GM20431 (cell line): ENCODE results near the gene OR6J1.
"Not testable (repeated sequence)": the region's sequence is repeated elsewhere in the genome, so short reads cannot be mapped to it uniquely, and the experiment has no call there.

Experiments used
- in situ Hi-C: fragments of 300-500 bp; cut with MseI, MboI; formaldehyde crosslinking; loops from one replicate; pipeline ENCODE4 v1.15.0; 2020; ENCODE audit warnings: low sequenced_read_pairs; ENCODE audit not compliant: unreplicated experiment

Gene OR6J1

GRCh38 chr14:22653012-22653621, 9.0 kb upstream of the OR6J1 start:
- in situ Hi-C loops: loop anchor here (10.0 to 25.0 kb wide), 2 partner anchors 78 to 209 kb away; partner anchors contain the start of gene LRP10

GRCh38 chr14:22651586-22651985, 7.4 kb upstream of the OR6J1 start:
- in situ Hi-C loops: loop anchor here (10.0 to 25.0 kb wide), 2 partner anchors 77 to 211 kb away; partner anchors contain the start of gene LRP10

- in situ Hi-C loops: loop anchor here (10.0 to 25.0 kb wide), 2 partner anchors 76 to 211 kb away; partner anchors contain the start of gene LRP10
These were observed 6.9 kb upstream of the OR6J1 start for GRCh38 chr14:22650960-22651521.

- in situ Hi-C loops: loop anchor here (10.0 to 25.0 kb wide), 2 partner anchors 75 to 212 kb away; partner anchors contain the start of gene LRP10
These were observed 6.0 kb upstream of the OR6J1 start for GRCh38 chr14:22650046-22650739.

- in situ Hi-C loops: no loop called here
These were observed 4.4 kb upstream of the OR6J1 start for GRCh38 chr14:22648506-22648905.

- in situ Hi-C loops: no loop called here
These were observed 2.6 kb upstream of the OR6J1 start for GRCh38 chr14:22646570-22647254.

- in situ Hi-C loops: no loop called here
These were observed 2.3 kb downstream of the OR6J1 start for GRCh38 chr14:22641846-22642245.

GRCh38 chr14:22640192-22640591, 4.0 kb downstream of the OR6J1 start:
- in situ Hi-C loops: no loop called here

GRCh38 chr14:22635980-22636379, 8.2 kb downstream of the OR6J1 start:
- in situ Hi-C loops: not testable (repeated sequence)

- in situ Hi-C loops: no loop called here
These were observed 9.8 kb downstream of the OR6J1 start for GRCh38 chr14:22634233-22634900.

- in situ Hi-C loops: no loop called here
These were observed 13.7 kb downstream of the OR6J1 start for GRCh38 chr14:22630486-22630885.

- in situ Hi-C loops: no loop called here
These were observed 14.1 kb downstream of the OR6J1 start for GRCh38 chr14:22630066-22630465.

GRCh38 chr14:22629361-22629760, 14.8 kb downstream of the OR6J1 start:
- in situ Hi-C loops: no loop called here

GRCh38 chr14:22627506-22628263, 16.5 kb downstream of the OR6J1 start:
- in situ Hi-C loops: no loop called here

GRCh38 chr14:22626590-22626989, 17.6 kb downstream of the OR6J1 start:
- in situ Hi-C loops: no loop called here

GRCh38 chr14:22623047-22623446, 21.1 kb downstream of the OR6J1 start:
- in situ Hi-C loops: no loop called here

GRCh38 chr14:22622255-22622654, 21.9 kb downstream of the OR6J1 start:
- in situ Hi-C loops: no loop called here

- in situ Hi-C loops: not testable (repeated sequence)
These were observed 28.4 kb downstream of the OR6J1 start for GRCh38 chr14:22615765-22616164.

- in situ Hi-C loops: no loop called here
These were observed 29.8 kb downstream of the OR6J1 start for GRCh38 chr14:22614240-22614799.
